H1 (cell line): ENCODE measurements around the gene SSTR1. TPM values are rescaled to one million over a fixed set of nuclear protein-coding genes. Genes with fewer than 3 reads are reported as not detected.

Experiments used
- CTCF ChIA-PET: fragments of 300-600 bp; sonication (Branson Sonifier 250); formaldehyde crosslinking; loops from one replicate; lab custom pipeline; 2021; ENCODE audit not compliant: partially characterized antibody; lab: Charles Lee
- POLR2A ChIA-PET: fragments of 300-600 bp; sonication (Branson Sonifier 250); formaldehyde crosslinking; loops from one replicate; lab custom pipeline; 2021; ENCODE audit warnings: inconsistent platforms; ENCODE audit not compliant: partially characterized antibody; lab: Charles Lee
- DNase-seq, 2 experiments: peaks; one replicate each; pipeline versions ENCODE4 v3.0.0 to v3.0.0-alpha.2; 2010 to 2022; ENCODE audit warnings: low spot score in 2 of 2, low read depth in 1 of 2, mixed read lengths in 1 of 2
- FAIRE-seq: peaks from 2 replicates; lab custom pipeline; 2011; peaks lifted over from hg19 to GRCh38; lab: Jason Lieb, UNC
- H2AFZ ChIP-seq: 2 replicates; pipeline ENCODE4 v1.8.1; 2012; ENCODE audit warnings: low read length, inconsistent platforms
- H2AK5ac ChIP-seq: 2 replicates; pipeline ENCODE4 v1.6.1; 2013; ENCODE audit warnings: low read depth, low read length
- H2BK120ac ChIP-seq: replicated peaks from 2 replicates; pipeline ENCODE3; 2013; ENCODE audit warnings: low read depth, low read length, inconsistent platforms
- H2BK12ac ChIP-seq: 2 replicates; pipeline ENCODE4 v1.6.1; 2013; ENCODE audit warnings: low read depth, low read length
- H2BK15ac ChIP-seq: 2 replicates; pipeline ENCODE4 v1.6.1; 2013; ENCODE audit warnings: low read length
- H2BK20ac ChIP-seq: 2 replicates; pipeline ENCODE4 v1.6.1; 2013; ENCODE audit warnings: low read length
- H2BK5ac ChIP-seq: 2 replicates; pipeline ENCODE4 v1.6.1; 2013; ENCODE audit warnings: low read depth, low read length
- H3K14ac ChIP-seq: 2 replicates; pipeline ENCODE4 v1.6.1; 2013; ENCODE audit warnings: inconsistent platforms; ENCODE audit not compliant: insufficient read length
- H3K18ac ChIP-seq: 2 replicates; pipeline ENCODE4 v1.6.1; 2013; ENCODE audit warnings: low read length; ENCODE audit errors: extremely low read depth
- H3K23ac ChIP-seq: 2 replicates; pipeline ENCODE4 v1.6.1; 2013; ENCODE audit warnings: inconsistent platforms; ENCODE audit not compliant: insufficient read length
- H3K23me2 ChIP-seq: 2 replicates; pipeline ENCODE4 v1.6.1; 2013; ENCODE audit warnings: low read depth, low read length
- H3K27ac ChIP-seq: 2 replicates; pipeline ENCODE4 v1.6.1; 2011; ENCODE audit warnings: low read depth, low read length, inconsistent platforms
- H3K27me3 ChIP-seq, 4 experiments: replicated peaks in 1 of 4; 1 replicate in 1 of 4; 2 replicates in 3 of 4; pipeline versions ENCODE4 v1.6.1 to v1.8.1; 2011 to 2013; ENCODE audit warnings: low read length in 3 of 4, mild to moderate bottlenecking in 3 of 4, inconsistent platforms in 2 of 4, mixed read lengths in 2 of 4, moderate library complexity in 1 of 4; ENCODE audit not compliant: control insufficient read depth in 3 of 4, insufficient read depth in 3 of 4; ENCODE audit errors: extremely low read depth in 1 of 4
- H3K36me3 ChIP-seq, 4 experiments: 2 replicates each; pipeline versions ENCODE4 v1.6.1 to v1.8.1; 2011 to 2013; ENCODE audit warnings: mild to moderate bottlenecking in 4 of 4, low read length in 3 of 4, moderate library complexity in 2 of 4, control low read depth in 1 of 4, inconsistent platforms in 1 of 4; ENCODE audit not compliant: insufficient read depth in 4 of 4, control insufficient read depth in 2 of 4
- H3K4ac ChIP-seq: replicated peaks from 2 replicates; pipeline ENCODE3; 2013; ENCODE audit warnings: low read length, low read depth, mixed read lengths, inconsistent platforms; ENCODE audit not compliant: insufficient read length
- H3K4me1 ChIP-seq, 4 experiments: replicated peaks in 1 of 4; 1 replicate in 1 of 4; 2 replicates in 3 of 4; pipeline versions ENCODE4 v1.6.1 to v1.8.1; 2011 to 2013; ENCODE audit warnings: low read length in 3 of 4, inconsistent platforms in 2 of 4, mixed read lengths in 1 of 4; ENCODE audit not compliant: insufficient read depth in 4 of 4, control insufficient read depth in 3 of 4
- H3K4me2 ChIP-seq, 2 experiments: 2 replicates each; pipeline versions ENCODE4 v1.6.1 to v1.8.1; 2011 to 2013; ENCODE audit warnings: low read depth in 2 of 2, low read length in 2 of 2, control low read depth in 1 of 2, inconsistent platforms in 1 of 2, mild to moderate bottlenecking in 1 of 2; ENCODE audit not compliant: insufficient read depth in 1 of 2
- H3K4me3 ChIP-seq, 4 experiments: fragments of 200-600, 300-600 bp in 1 of 4; sonication (generic), shearing (Covaris generic), sonication (Bioruptor Twin) in 1 of 4; 2 replicates each; pipeline versions ENCODE4 v1.5.1 to v1.8.1; 2011 to 2016; ENCODE audit warnings: low read length in 4 of 4, low read depth in 3 of 4, control low read depth in 2 of 4, inconsistent platforms in 2 of 4, mild to moderate bottlenecking in 2 of 4, mixed read lengths in 1 of 4, moderate library complexity in 1 of 4; ENCODE audit not compliant: insufficient read depth in 2 of 4; ENCODE audit errors: extremely low read depth in 1 of 4
- H3K56ac ChIP-seq: replicated peaks from 2 replicates; pipeline ENCODE3; 2013; ENCODE audit warnings: low read depth, mild to moderate bottlenecking, mixed read lengths, low read length, inconsistent platforms; ENCODE audit not compliant: insufficient read length
- H3K79me1 ChIP-seq: 2 replicates; pipeline ENCODE4 v1.6.1; 2013; ENCODE audit warnings: low read depth, low read length, control low read depth
- H3K79me2 ChIP-seq, 2 experiments: 2 replicates each; pipeline versions ENCODE4 v1.6.1 to v1.8.1; 2012 to 2013; ENCODE audit warnings: low read length in 2 of 2, mild to moderate bottlenecking in 2 of 2, inconsistent platforms in 1 of 2; ENCODE audit not compliant: insufficient read depth in 2 of 2, control insufficient read depth in 1 of 2
- H3K9ac ChIP-seq, 4 experiments: replicated peaks in 1 of 4; 1 replicate in 1 of 4; 2 replicates in 3 of 4; pipeline versions ENCODE4 v1.6.1 to v1.8.1; 2011 to 2013; ENCODE audit warnings: low read depth in 3 of 4, low read length in 3 of 4, control low read depth in 2 of 4, mild to moderate bottlenecking in 2 of 4, moderate library complexity in 2 of 4, inconsistent platforms in 1 of 4; ENCODE audit errors: extremely low read depth in 1 of 4
- H3K9me3 ChIP-seq, 2 experiments: 2 replicates each; pipeline versions ENCODE4 v1.6.1 to v1.8.1; 2012 to 2013; ENCODE audit warnings: mild to moderate bottlenecking in 2 of 2, moderate library complexity in 2 of 2, control low read depth in 1 of 2, inconsistent platforms in 1 of 2, low read depth in 1 of 2, low read length in 1 of 2, mixed read lengths in 1 of 2; ENCODE audit not compliant: insufficient read depth in 2 of 2
- H4K20me1 ChIP-seq, 2 experiments: replicated peaks in 1 of 2; 2 replicates each; pipeline versions ENCODE3 to v1.8.1; 2011 to 2013; ENCODE audit warnings: inconsistent platforms in 2 of 2, low read length in 2 of 2, mild to moderate bottlenecking in 1 of 2; ENCODE audit not compliant: insufficient read depth in 2 of 2, control insufficient read depth in 1 of 2
- H4K5ac ChIP-seq: 2 replicates; pipeline ENCODE4 v1.6.1; 2013; ENCODE audit warnings: low read length, low read depth, mixed read lengths, inconsistent platforms; ENCODE audit not compliant: insufficient read length
- H4K8ac ChIP-seq: 2 replicates; pipeline ENCODE4 v1.8.0; 2013; ENCODE audit warnings: mild to moderate bottlenecking, moderate library complexity, low read length, inconsistent platforms; ENCODE audit not compliant: insufficient read depth; ENCODE audit errors: extremely low read depth
- H4K91ac ChIP-seq: replicated peaks from 2 replicates; pipeline ENCODE3; 2013; ENCODE audit warnings: low read length, mixed read lengths, inconsistent platforms; ENCODE audit not compliant: insufficient read length
- POLR2AphosphoS5 ChIP-seq: IDR thresholded peaks from 2 replicates; pipeline ENCODE4 v1.6.1; 2011; ENCODE audit warnings: low read depth, low read length
- WGBS, 2 experiments: shearing (Covaris generic) in 1 of 2; methylation state at CpG; one replicate each; pipeline versions ENCODE4 v1.1.6 to v1.1.7; 2013 to 2015; ENCODE audit warnings: low lambda C conversion rate in 2 of 2, mixed read lengths in 2 of 2, inconsistent platforms in 1 of 2, low coverage in 1 of 2, missing lambda C conversion rate in 1 of 2; ENCODE audit not compliant: insufficient replicate concordance in 2 of 2, insufficient coverage in 1 of 2, insufficient read length in 1 of 2; ENCODE audit errors: extremely low coverage in 1 of 2, missing lambda C conversion rate in 1 of 2; 5-methylcytosine and 5-hydroxymethylcytosine counted together
- polyA plus RNA-seq, 7 experiments: library from polyadenylated mRNA; depleted of rRNA in 3 of 7; stranded (reverse) in 5 of 7; unstranded in 2 of 7; fragments of >200 nt in 5 of 7; fragments of 200-250 nt in 2 of 7; gene quantifications; 1 replicate in 5 of 7; 2 replicates in 1 of 7; 4 replicates in 1 of 7; pipeline versions ENCODE4 v1.2.1 to v1.2.3, GENCODE V29; 2011 to 2013; ENCODE audit warnings: missing spikeins in 2 of 7, mixed read lengths in 2 of 7
- total RNA-seq: library from RNA; stranded (reverse); fragmentation: NEBNext Ultra II Directional; extraction: Animal tissue kit (Norgen Biotek cat#: 25700); gene quantifications from 2 replicates; pipeline ENCODE4 v1.2.1, GENCODE V29; 2021

SSTR1 gene
- total and polyA plus RNA-seq, 2 of the 8 experiments (the other 6 are each of a cell fraction or from before 2014, with no cell fraction given) = 0.82 to 0.93 TPM

GRCh38 chr14:38206689-38207376 is 871 bp upstream of the SSTR1 start:
- H3K36me3 ChIP-seq = peaks cover 0 to 5% (median 0%) of the 10 kb centered on the region in 4 experiments; a peak in 1 of 8 replicates
- no peak for DNase-seq
- H3K4me1 ChIP-seq = peaks cover 3 to 20% (median 12%) of the 10 kb centered on the region in 4 experiments
- H3K14ac ChIP-seq = no peak overlapping the region
- H3K4me3 ChIP-seq = no peak overlapping the region
- H3K56ac ChIP-seq = no peak overlapping the region
- no peak overlapping the region for H3K18ac ChIP-seq
- no peak overlapping the region for H2BK12ac ChIP-seq
- H3K79me2 ChIP-seq = no peaks in the 10 kb centered on the region
- H3K27me3 ChIP-seq = peaks cover 51 to 63% (median 59%) of the 10 kb centered on the region in 4 experiments
- no peak overlapping the region for H2BK15ac ChIP-seq
- no peak overlapping the region for H2AK5ac ChIP-seq
- H2AFZ ChIP-seq = no peak overlapping the region
- 89% methylated on average over 2 of the region's 2 CpGs; no CpG with 5 or more reads in 1 of the 2 experiments for WGBS, 2 experiments
- peaks cover 4 to 10% of the 10 kb centered on the region in 2 experiments; a peak in 2 of 4 replicates for H3K9me3 ChIP-seq
- H3K27ac ChIP-seq = no peak overlapping the region
- H4K5ac ChIP-seq = no peak overlapping the region
- H3K4me2 ChIP-seq = no peak overlapping the region; a peak in 1 of 4 replicates
- H3K4ac ChIP-seq = no peak overlapping the region
- ChIA-PET CTCF (interaction anchor here (1.0 kb wide), 1 partner anchor 13 kb away, joined by 3 read pairs; no protein-coding TSS in a partner anchor), POLR2A (interaction anchor here (0.7 to 8.9 kb wide), 15 partner anchors 7 to 392 kb away, joined by 3 to 70 read pairs (median 5); partner anchors contain the start of gene CLEC14A)
- no peak for FAIRE-seq
- no peaks in the 10 kb centered on the region for H3K79me1 ChIP-seq
- no peak overlapping the region for H3K23ac ChIP-seq
- peaks cover 8 to 12% of the 10 kb centered on the region in 2 experiments for H4K20me1 ChIP-seq
- no peak overlapping the region for H2BK5ac ChIP-seq
- no peak overlapping the region for H4K8ac ChIP-seq
- H3K9ac ChIP-seq = no peak overlapping the region
- no peak overlapping the region for H2BK120ac ChIP-seq
- H4K91ac ChIP-seq = no peak overlapping the region
- H3K23me2 ChIP-seq = peaks cover 12% of the 10 kb centered on the region
- no peak overlapping the region for H2BK20ac ChIP-seq
- peak; percentile 62; the same call in 1 of the 2 replicates for TF ChIP-seq POLR2AphosphoS5
